ENCODE results near the gene RAP2A. TPM values are rescaled to one million over a fixed set of nuclear protein-coding genes. Genes with fewer than 3 reads are reported as not detected.

The RAP2A gene
- total RNA-seq, 1 experiment from 2014 or later, result 15.2 TPM

- Histone ChIP-seq H4K20me1 (ENCODE audit: low read length) (no peaks in the 10 kb centered on the region), H3K27me3 (ENCODE audit: low read length) (no peaks in the 10 kb centered on the region), H3K4me3 (ENCODE audit: low read length) (no peak overlapping the region), H2AFZ (ENCODE audit: low read length) (no peak overlapping the region), H3K9ac (ENCODE audit: low read length) (no peak overlapping the region), H3F3A (ENCODE audit: low read length, unreplicated experiment) (no peaks in the 10 kb centered on the region), H3K79me2 (ENCODE audit: low read length) (no peaks in the 10 kb centered on the region), H3K9me3 (ENCODE audit: low read length) (no peaks in the 10 kb centered on the region), H3K36me3 (ENCODE audit: low read depth, low read length) (no peaks in the 10 kb centered on the region), H3K4me1 (ENCODE audit: insufficient read depth, low read length) (0 out of 2 replicates have a peak, but pooled peaks cover 4% of the 10 kb centered on the region), H3K4me2 (ENCODE audit: low read length) (no peak overlapping the region), H3K27ac (ENCODE audit: low read length) (no peak overlapping the region), H3K9me2 (replicated peaks; ENCODE audit: low read length) (no peaks in the 10 kb centered on the region)
- ATAC-seq (no peak), DNase-seq (no peak)
- TF ChIP-seq, protein P1, sequence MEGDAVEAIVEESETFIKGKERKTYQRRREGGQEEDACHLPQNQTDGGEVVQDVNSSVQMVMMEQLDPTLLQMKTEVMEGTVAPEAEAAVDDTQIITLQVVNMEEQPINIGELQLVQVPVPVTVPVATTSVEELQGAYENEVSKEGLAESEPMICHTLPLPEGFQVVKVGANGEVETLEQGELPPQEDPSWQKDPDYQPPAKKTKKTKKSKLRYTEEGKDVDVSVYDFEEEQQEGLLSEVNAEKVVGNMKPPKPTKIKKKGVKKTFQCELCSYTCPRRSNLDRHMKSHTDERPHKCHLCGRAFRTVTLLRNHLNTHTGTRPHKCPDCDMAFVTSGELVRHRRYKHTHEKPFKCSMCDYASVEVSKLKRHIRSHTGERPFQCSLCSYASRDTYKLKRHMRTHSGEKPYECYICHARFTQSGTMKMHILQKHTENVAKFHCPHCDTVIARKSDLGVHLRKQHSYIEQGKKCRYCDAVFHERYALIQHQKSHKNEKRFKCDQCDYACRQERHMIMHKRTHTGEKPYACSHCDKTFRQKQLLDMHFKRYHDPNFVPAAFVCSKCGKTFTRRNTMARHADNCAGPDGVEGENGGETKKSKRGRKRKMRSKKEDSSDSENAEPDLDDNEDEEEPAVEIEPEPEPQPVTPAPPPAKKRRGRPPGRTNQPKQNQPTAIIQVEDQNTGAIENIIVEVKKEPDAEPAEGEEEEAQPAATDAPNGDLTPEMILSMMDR (conservative IDR thresholded peaks at IDR 0.05; ENCODE audit: low read depth, low read length), result no peak
- no peak for TF ChIP-seq EZH2 (IDR thresholded peaks at IDR 0.05; ENCODE audit: low read length, unreplicated experiment)
- no peak for TF ChIP-seq EZH2phosphoT487 (IDR thresholded peaks at IDR 0.05; ENCODE audit: borderline replicate concordance, low read length)
- ChIA-PET CTCF (no interaction called here), POLR2A (ENCODE audit: unreplicated experiment) (no interaction called here)
- intact Hi-C loops (cut with micrococcal nuclease), result no loop called here
- no TSS peak for BruUV-seq (replicated peaks)
Observed at GRCh38 chr13:97401421-97401820, 32.5 kb upstream of the RAP2A start.

- no peaks in the 10 kb centered on the region for H4K20me1 ChIP-seq (ENCODE audit: low read length)
- no peaks in the 10 kb centered on the region for H3K36me3 ChIP-seq (ENCODE audit: low read depth, low read length)
- BruUV-seq (replicated peaks), result no TSS peak
- H3K4me1 ChIP-seq (ENCODE audit: insufficient read depth, low read length), result 0 out of 2 replicates have a peak, but pooled peaks cover 4% of the 10 kb centered on the region
- H3F3A ChIP-seq (ENCODE audit: low read length, unreplicated experiment), result no peaks in the 10 kb centered on the region
- ATAC-seq (peak; percentile 76), DNase-seq (peak; percentile 11)
- no peak overlapping the region for H3K4me3 ChIP-seq (ENCODE audit: low read length)
- H2AFZ ChIP-seq (ENCODE audit: low read length), result no peak overlapping the region
- H3K79me2 ChIP-seq (ENCODE audit: low read length), result no peaks in the 10 kb centered on the region
- no peak overlapping the region for H3K9ac ChIP-seq (ENCODE audit: low read length)
- intact Hi-C loops (cut with micrococcal nuclease), result no loop called here
- no peak overlapping the region for H3K27ac ChIP-seq (ENCODE audit: low read length)
- H3K9me3 ChIP-seq (ENCODE audit: low read length), result no peaks in the 10 kb centered on the region
- 0 out of 2 replicates have a peak, but pooled peaks cover 3% of the 10 kb centered on the region for H3K27me3 ChIP-seq (ENCODE audit: low read length)
- POLR2A ChIA-PET (ENCODE audit: unreplicated experiment), result no interaction called here
- no peak overlapping the region for H3K4me2 ChIP-seq (ENCODE audit: low read length)
- TF ChIP-seq EZH2 (IDR thresholded peaks at IDR 0.05; ENCODE audit: low read length, unreplicated experiment) (no peak), EZH2phosphoT487 (IDR thresholded peaks at IDR 0.05; ENCODE audit: borderline replicate concordance, low read length) (no peak)
- TF ChIP-seq, protein P1 (conservative IDR thresholded peaks at IDR 0.05; ENCODE audit: low read depth, low read length), result no peak
- no peaks in the 10 kb centered on the region for H3K9me2 ChIP-seq (replicated peaks; ENCODE audit: low read length)
- CTCF ChIA-PET, result no interaction called here
Observed at GRCh38 chr13:97403893-97404750, 29.8 kb upstream of the RAP2A start.

DNA sequence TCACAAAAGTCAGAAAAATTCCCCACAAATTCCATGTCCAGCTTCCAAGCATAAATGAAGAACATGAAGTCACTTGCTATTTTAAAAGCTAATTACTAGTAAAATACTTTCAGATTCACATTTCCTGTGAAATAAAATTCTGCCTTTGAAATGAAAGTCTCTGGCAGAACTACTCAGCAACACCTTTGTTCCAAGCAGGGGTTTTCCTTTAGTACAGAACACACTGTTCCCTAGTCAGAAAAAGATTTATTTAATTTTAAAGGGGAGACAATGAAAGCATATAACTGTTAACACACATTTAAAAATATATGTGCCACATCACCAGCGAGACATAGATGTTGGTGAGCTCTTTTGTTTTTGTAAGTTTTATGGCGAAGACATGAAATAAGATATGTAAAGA lies 26.4 kb upstream of the RAP2A start:
- no peaks in the 10 kb centered on the region for H3F3A ChIP-seq (ENCODE audit: low read length, unreplicated experiment)
- no peaks in the 10 kb centered on the region for H3K9me2 ChIP-seq (replicated peaks; ENCODE audit: low read length)
- H3K4me1 ChIP-seq (ENCODE audit: insufficient read depth, low read length), result 0 out of 2 replicates have a peak, but pooled peaks cover 4% of the 10 kb centered on the region
- no peaks in the 10 kb centered on the region for H3K79me2 ChIP-seq (ENCODE audit: low read length)
- H3K27ac ChIP-seq (ENCODE audit: low read length), result no peak overlapping the region
- TF ChIP-seq, protein P1 (conservative IDR thresholded peaks at IDR 0.05; ENCODE audit: low read depth, low read length), result no peak
- no peak for TF ChIP-seq EZH2phosphoT487 (IDR thresholded peaks at IDR 0.05; ENCODE audit: borderline replicate concordance, low read length)
- TF ChIP-seq EZH2 (IDR thresholded peaks at IDR 0.05; ENCODE audit: low read length, unreplicated experiment), result no peak
- DNase-seq, result no peak
- H2AFZ ChIP-seq (ENCODE audit: low read length), result no peak overlapping the region
- no peaks in the 10 kb centered on the region for H4K20me1 ChIP-seq (ENCODE audit: low read length)
- no peak for ATAC-seq
- intact Hi-C loops (cut with micrococcal nuclease), result no loop called here
- H3K4me2 ChIP-seq (ENCODE audit: low read length), result no peak overlapping the region
- H3K36me3 ChIP-seq (ENCODE audit: low read depth, low read length), result no peaks in the 10 kb centered on the region
- ChIA-PET CTCF (no interaction called here), POLR2A (ENCODE audit: unreplicated experiment) (no interaction called here)
- BruUV-seq (replicated peaks), result no TSS peak
- H3K9ac ChIP-seq (ENCODE audit: low read length), result no peak overlapping the region
- H3K4me3 ChIP-seq (ENCODE audit: low read length), result no peak overlapping the region
- H3K27me3 ChIP-seq (ENCODE audit: low read length), result peaks cover 9% of the 10 kb centered on the region; the same call in 1 of the 2 replicates
- no peaks in the 10 kb centered on the region for H3K9me3 ChIP-seq (ENCODE audit: low read length)
